GM12891 (cell line): Measurements from ENCODE around the gene LMLN.

Source experiments
- POLR2A ChIP-seq: IDR thresholded peaks from 2 replicates; pipeline ENCODE4 v1.6.1; 2011; ENCODE audit warnings: low read depth, low read length, control low read depth
- POLR2AphosphoS5 ChIP-seq: IDR thresholded peaks from 2 replicates; pipeline ENCODE4 v1.6.1; 2011; ENCODE audit warnings: low read depth, low read length, control low read depth
- TAF1 ChIP-seq: IDR thresholded peaks from 2 replicates; pipeline ENCODE4 v1.6.1; 2011; ENCODE audit warnings: low read depth, low read length, control low read depth

DNA sequence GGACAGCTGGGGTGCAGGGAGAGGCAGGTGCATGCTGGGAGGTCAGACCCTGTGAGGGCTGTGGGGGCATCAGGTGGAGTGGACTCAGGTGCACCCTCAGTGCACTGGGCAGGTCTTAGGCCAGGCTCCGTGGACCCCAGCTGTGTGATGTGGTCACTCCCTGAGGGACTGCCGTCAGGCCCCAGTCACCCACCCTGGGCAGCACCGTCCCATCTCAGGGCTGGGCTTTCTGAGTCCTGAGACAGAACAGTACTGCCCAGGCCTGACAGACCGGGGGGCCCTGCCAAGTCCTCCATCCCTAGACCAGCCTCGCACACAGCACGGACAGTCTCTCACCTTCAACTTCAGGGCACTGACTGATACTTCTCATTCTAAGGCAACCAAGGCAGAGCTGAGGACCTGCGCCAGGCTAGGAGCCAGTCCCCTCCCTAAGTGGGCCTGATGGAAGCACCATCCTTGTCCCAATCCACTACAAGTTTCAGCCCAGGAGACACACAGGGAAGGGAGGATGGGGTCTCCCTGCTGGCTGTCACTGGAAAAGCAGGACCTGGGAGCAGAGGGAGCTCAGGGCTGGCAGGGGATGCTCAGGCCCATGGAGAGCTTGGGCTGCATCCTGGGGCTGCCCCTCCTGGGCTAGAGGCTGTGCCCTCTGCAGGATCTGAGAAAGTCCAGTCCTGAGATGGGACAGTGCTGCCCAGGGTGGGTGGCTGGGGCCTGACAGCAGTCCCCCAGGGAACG lies 86.3 kb downstream of the LMLN start:
- TF ChIP-seq TAF1 (no peak), POLR2A (no peak), POLR2AphosphoS5 (no peak)
